GM19463 (cell line): ENCODE data around the gene RMND5A.

Experiments used
- ATAC-seq: cut with Tn5 transposase; IDR thresholded peaks from one replicate; pipeline ENCODE4 v1.9.1; 2021; ENCODE audit warnings: mild to moderate bottlenecking, moderate library complexity; ENCODE audit not compliant: unreplicated experiment

The RMND5A gene

GRCh38 chr2:86760371-86760770 lies 40.3 kb downstream of the RMND5A start:
- ATAC-seq = no peak

GRCh38 chr2:86764661-86765309 lies 44.7 kb downstream of the RMND5A start:
- peak; percentile 44 for ATAC-seq

GRCh38 chr2:86765310-86765695 lies 45.2 kb downstream of the RMND5A start:
- no peak for ATAC-seq

GRCh38 chr2:86768189-86768949 lies 48.3 kb downstream of the RMND5A start:
- no peak for ATAC-seq

- ATAC-seq = no peak
These were observed 49.7 kb downstream of the RMND5A start for GRCh38 chr2:86769838-86770237.

- no peak for ATAC-seq
These were observed 50.8 kb downstream of the RMND5A start for GRCh38 chr2:86770816-86771301.

- no peak for ATAC-seq
These were observed 52.5 kb downstream of the RMND5A start for GRCh38 chr2:86772611-86773010.

- ATAC-seq = no peak
These were observed 54.8 kb downstream of the RMND5A start for GRCh38 chr2:86774862-86775261.

GRCh38 chr2:86775338-86775737 lies 55.2 kb downstream of the RMND5A start:
- ATAC-seq = no peak

GRCh38 chr2:86776532-86776931 lies 56.4 kb downstream of the RMND5A start:
- no peak for ATAC-seq

- no peak for ATAC-seq
These were observed 58.9 kb downstream of the RMND5A start for GRCh38 chr2:86778957-86779356.

GRCh38 chr2:86779971-86780370 lies 59.9 kb downstream of the RMND5A start:
- ATAC-seq = no peak

- no peak for ATAC-seq
These were observed 61.3 kb downstream of the RMND5A start for GRCh38 chr2:86781363-86781762.

- ATAC-seq = no peak
These were observed 62.7 kb downstream of the RMND5A start for GRCh38 chr2:86782748-86783147.

- ATAC-seq = peak; percentile 99
These were observed 63.7 kb downstream of the RMND5A start for GRCh38 chr2:86783615-86784339.

GRCh38 chr2:86785456-86785855 lies 65.4 kb downstream of the RMND5A start:
- no peak for ATAC-seq

- no peak for ATAC-seq
These were observed 66.0 kb downstream of the RMND5A start for GRCh38 chr2:86786001-86786536.

GRCh38 chr2:86787736-86788135 lies 67.6 kb downstream of the RMND5A start:
- no peak for ATAC-seq

GRCh38 chr2:86788165-86788564 lies 68.1 kb downstream of the RMND5A start:
- no peak for ATAC-seq

GRCh38 chr2:86788881-86789686 lies 69.0 kb downstream of the RMND5A start:
- ATAC-seq = no peak

GRCh38 chr2:86789687-86790133 lies 69.6 kb downstream of the RMND5A start:
- no peak for ATAC-seq
